SK-N-SH treated with all-trans-retinoic acid at 6 μM for 48 hours (cell line): ENCODE measurements around the gene C16orf46.

Source experiments
- BACH2 ChIP-seq: fragments of 250-450 bp; sonication (Bioruptor Pico); IDR thresholded peaks from 2 replicates; pipeline ENCODE4 v1.9.0; 2021; ENCODE audit warnings: mild to moderate bottlenecking, borderline replicate concordance
- CSRNP3 ChIP-seq: fragments of 250-450 bp; sonication (Bioruptor Pico); IDR thresholded peaks from 2 replicates; pipeline ENCODE4 v1.5.1; 2021; ENCODE audit warnings: mild to moderate bottlenecking, moderate library complexity
- GLIS3 ChIP-seq: fragments of 250-450 bp; sonication (Bioruptor Pico); IDR thresholded peaks from 2 replicates; pipeline ENCODE4 v1.5.0; 2020; ENCODE audit warnings: mild to moderate bottlenecking, moderate library complexity
- OSR1 ChIP-seq: fragments of 250-450 bp; sonication (Bioruptor Pico); IDR thresholded peaks from 2 replicates; pipeline ENCODE4 v1.8.0; 2022; ENCODE audit warnings: moderate library complexity, mild to moderate bottlenecking, inconsistent platforms
- RARB ChIP-seq: fragments of 250-450 bp; sonication (Bioruptor Pico); IDR thresholded peaks from 2 replicates; pipeline ENCODE4 v1.8.0; 2021; ENCODE audit warnings: mild to moderate bottlenecking, moderate library complexity
- TCF4 ChIP-seq: fragments of 250-450 bp; sonication (Bioruptor Pico); IDR thresholded peaks from 2 replicates; pipeline ENCODE4 v1.8.0; 2021; ENCODE audit warnings: mild to moderate bottlenecking, moderate library complexity, borderline replicate concordance
- ZFP3 ChIP-seq: fragments of 250-450 bp; sonication (Bioruptor Pico); IDR thresholded peaks from 2 replicates; pipeline ENCODE4 v1.5.0; 2020; ENCODE audit warnings: mild to moderate bottlenecking, moderate library complexity
- ZNF70 ChIP-seq: fragments of 450-650 bp; formaldehyde crosslinking; IDR thresholded peaks from 2 replicates; pipeline ENCODE4 v1.5.0; 2020; ENCODE audit warnings: mild to moderate bottlenecking, moderate library complexity
- TF ChIP-seq, protein P1 (sequence below): fragments of 250-450 bp; sonication (Bioruptor Pico); IDR thresholded peaks from 2 replicates; pipeline ENCODE4 v1.8.0; 2020; ENCODE audit warnings: mild to moderate bottlenecking, moderate library complexity, borderline replicate concordance

GRCh38 chr16:81081014-81081413, 4.0 kb upstream of the C16orf46 start:
- TF ChIP-seq, protein P1, sequence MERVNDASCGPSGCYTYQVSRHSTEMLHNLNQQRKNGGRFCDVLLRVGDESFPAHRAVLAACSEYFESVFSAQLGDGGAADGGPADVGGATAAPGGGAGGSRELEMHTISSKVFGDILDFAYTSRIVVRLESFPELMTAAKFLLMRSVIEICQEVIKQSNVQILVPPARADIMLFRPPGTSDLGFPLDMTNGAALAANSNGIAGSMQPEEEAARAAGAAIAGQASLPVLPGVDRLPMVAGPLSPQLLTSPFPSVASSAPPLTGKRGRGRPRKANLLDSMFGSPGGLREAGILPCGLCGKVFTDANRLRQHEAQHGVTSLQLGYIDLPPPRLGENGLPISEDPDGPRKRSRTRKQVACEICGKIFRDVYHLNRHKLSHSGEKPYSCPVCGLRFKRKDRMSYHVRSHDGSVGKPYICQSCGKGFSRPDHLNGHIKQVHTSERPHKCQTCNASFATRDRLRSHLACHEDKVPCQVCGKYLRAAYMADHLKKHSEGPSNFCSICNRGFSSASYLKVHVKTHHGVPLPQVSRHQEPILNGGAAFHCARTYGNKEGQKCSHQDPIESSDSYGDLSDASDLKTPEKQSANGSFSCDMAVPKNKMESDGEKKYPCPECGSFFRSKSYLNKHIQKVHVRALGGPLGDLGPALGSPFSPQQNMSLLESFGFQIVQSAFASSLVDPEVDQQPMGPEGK (CRISPR knock-in tag), result no peak
- TF ChIP-seq RARB (CRISPR knock-in tag) (no peak), BACH2 (CRISPR knock-in tag) (no peak), CSRNP3 (CRISPR knock-in tag) (no peak), GLIS3 (CRISPR knock-in tag) (no peak), TCF4 (CRISPR knock-in tag) (no peak), ZFP3 (CRISPR knock-in tag) (no peak), ZNF70 (no peak), OSR1 (CRISPR knock-in tag) (no peak)
